PC-3 (cell line): ENCODE data around the gene STK25. TPM values are rescaled to one million over a fixed set of nuclear protein-coding genes. Genes with fewer than 3 reads are reported as not detected.

Source experiments
- ATAC-seq: fragments of 200-7000 bp; cut with Tn5 transposase; 2 replicates; pipeline ENCODE4 v1.9.1; 2020; ENCODE audit warnings: mild to moderate bottlenecking, moderate library complexity
- BruUV-seq: library from RNA; stranded (reverse); fragments of 400-500 nt; replicated peaks from 2 replicates; lab custom pipeline; 2021; lab: Mats Ljungman, UMichigan
- CTCF ChIA-PET: fragments of 300-600 bp; sonication (Branson Sonifier 250); formaldehyde crosslinking; loops from one replicate; lab custom pipeline; 2022; ENCODE audit warnings: antibody characterized with exemption; lab: Charles Lee
- POLR2A ChIA-PET: fragments of 300-600 bp; sonication (Branson Sonifier 250); formaldehyde crosslinking; loops from one replicate; lab custom pipeline; 2022; ENCODE audit warnings: antibody characterized with exemption; ENCODE audit not compliant: unreplicated experiment; lab: Charles Lee
- DNase-seq: peaks from one replicate; pipeline ENCODE4 v3.0.0-alpha.2; 2015
- H2AFZ ChIP-seq: fragments of 300-600 bp; sonication (generic); 2 replicates; pipeline ENCODE4 v1.6.0; 2016; ENCODE audit warnings: antibody characterized with exemption, low read length
- H3F3A ChIP-seq: fragments of 300-600 bp; sonication (generic); one replicate; pipeline ENCODE4 v1.6.0; 2017; ENCODE audit warnings: antibody characterized with exemption, low read length, control low read depth, mild to moderate bottlenecking; ENCODE audit not compliant: unreplicated experiment
- H3K27ac ChIP-seq: fragments of 300-600 bp; sonication (generic); 2 replicates; pipeline ENCODE4 v1.5.1; 2016; ENCODE audit warnings: mild to moderate bottlenecking, low read length
- H3K27me3 ChIP-seq: fragments of 300-600 bp; sonication (generic); 2 replicates; pipeline ENCODE4 v1.6.1; 2016; ENCODE audit warnings: low read length, mixed read lengths
- H3K36me3 ChIP-seq: fragments of 300-600 bp; sonication (generic); 2 replicates; pipeline ENCODE4 v1.6.1; 2016; ENCODE audit warnings: low read depth, mixed run types, low read length, mixed read lengths
- H3K4me1 ChIP-seq: fragments of 300-600 bp; sonication (generic); 2 replicates; pipeline ENCODE4 v1.5.1; 2016; ENCODE audit warnings: low read length; ENCODE audit not compliant: insufficient read depth
- H3K4me2 ChIP-seq: fragments of 300-600 bp; sonication (generic); 2 replicates; pipeline ENCODE4 v1.6.0; 2016; ENCODE audit warnings: low read length
- H3K4me3 ChIP-seq: fragments of 300-600 bp; sonication (generic); 2 replicates; pipeline ENCODE4 v1.5.1; 2016; ENCODE audit warnings: mild to moderate bottlenecking, low read length, mixed read lengths
- H3K79me2 ChIP-seq: fragments of 300-600 bp; sonication (generic); 2 replicates; pipeline ENCODE4 v1.6.1; 2017; ENCODE audit warnings: low read length, mixed read lengths
- H3K9ac ChIP-seq: fragments of 300-600 bp; sonication (generic); 2 replicates; pipeline ENCODE4 v1.6.0; 2016; ENCODE audit warnings: mild to moderate bottlenecking, low read length
- H3K9me2 ChIP-seq: fragments of 300-600 bp; sonication (generic); replicated peaks from 2 replicates; pipeline ENCODE4 v1.6.1; 2016; ENCODE audit warnings: mixed run types, low read length, mixed read lengths
- H3K9me3 ChIP-seq: fragments of 300-600 bp; sonication (generic); 2 replicates; pipeline ENCODE4 v1.6.1; 2016; ENCODE audit warnings: low read length, mixed read lengths
- H4K20me1 ChIP-seq: fragments of 300-600 bp; sonication (generic); 2 replicates; pipeline ENCODE4 v1.6.1; 2016; ENCODE audit warnings: low read length, mixed read lengths
- CTCF ChIP-seq: fragments of 300-600 bp; sonication (generic); conservative IDR thresholded peaks from 2 replicates; pipeline ENCODE4 v1.5.1; 2017; ENCODE audit warnings: antibody characterized with exemption, low read depth, mild to moderate bottlenecking, low read length
- EZH2 ChIP-seq: fragments of 300-600 bp; sonication (generic); IDR thresholded peaks from one replicate; pipeline ENCODE4 v1.6.1; 2017; ENCODE audit warnings: antibody characterized with exemption, mild to moderate bottlenecking, low read length; ENCODE audit not compliant: unreplicated experiment
- EZH2phosphoT487 ChIP-seq: fragments of 300-600 bp; sonication (generic); IDR thresholded peaks from 2 replicates; pipeline ENCODE4 v1.6.1; 2018; ENCODE audit warnings: mild to moderate bottlenecking, antibody characterized with exemption, low read length, borderline replicate concordance
- intact Hi-C: fragments of 100-400 bp; cut with micrococcal nuclease; formaldehyde crosslinking; loops from 2 replicates; pipeline ENCODE4 v1.9.0; 2023
- total RNA-seq: library from RNA; depleted of rRNA; stranded (reverse); fragments of >200 nt; gene quantifications from 2 replicates; pipeline ENCODE4 v1.2.3, GENCODE V29; 2014

STK25 gene
- total RNA-seq, 1 experiment from 2014 or later, result 198 TPM

- no TSS peak for BruUV-seq
- POLR2A ChIA-PET, result no interaction called here
- no peaks in the 10 kb centered on the region for H3K9me3 ChIP-seq
- H3K36me3 ChIP-seq, result no peaks in the 10 kb centered on the region
- H3K4me2 ChIP-seq, result peak overlapping the region; percentile 31
- no peaks in the 10 kb centered on the region for H3K9me2 ChIP-seq
- no peak overlapping the region for H3K9ac ChIP-seq
- no peaks in the 10 kb centered on the region for H4K20me1 ChIP-seq
- intact Hi-C loops, result loop anchor here (5.0 kb wide), 2 partner anchors 48 to 82 kb away; partner anchors contain the start of genes ATG4B, STK25 and THAP4
- H3K27ac ChIP-seq, result no peak overlapping the region
- DNase-seq (peak; percentile 58), ATAC-seq (no peak; the same call in 1 of the 2 replicates)
- H3K4me3 ChIP-seq, result no peak overlapping the region
- H3K27me3 ChIP-seq, result no peaks in the 10 kb centered on the region
- no peaks in the 10 kb centered on the region for H3F3A ChIP-seq
- H2AFZ ChIP-seq, result peak overlapping the region; percentile 50
- no peak for TF ChIP-seq EZH2phosphoT487
- no peak for TF ChIP-seq EZH2
- TF ChIP-seq CTCF, result no peak
- peaks cover 31% of the 10 kb centered on the region for H3K4me1 ChIP-seq
- CTCF ChIA-PET, result no interaction called here
- H3K79me2 ChIP-seq, result peaks cover 14% of the 10 kb centered on the region
Observed at GRCh38 chr2:241555711-241556110, 47.3 kb upstream of the STK25 start.

GRCh38 chr2:241554610-241555322 is 46.4 kb upstream of the STK25 start:
- no peak for ATAC-seq
- H3K4me2 ChIP-seq, result no peak overlapping the region
- H3K4me3 ChIP-seq, result no peak overlapping the region
- no peaks in the 10 kb centered on the region for H3K36me3 ChIP-seq
- H2AFZ ChIP-seq, result no peak overlapping the region
- H3K9ac ChIP-seq, result no peak overlapping the region
- no peaks in the 10 kb centered on the region for H3F3A ChIP-seq
- no peaks in the 10 kb centered on the region for H3K9me2 ChIP-seq
- H4K20me1 ChIP-seq, result no peaks in the 10 kb centered on the region
- H3K9me3 ChIP-seq, result no peaks in the 10 kb centered on the region
- ChIA-PET POLR2A (no interaction called here), CTCF (no interaction called here)
- intact Hi-C loops, result loop anchor here (5.0 kb wide), 2 partner anchors 47 to 83 kb away; partner anchors contain the start of genes ATG4B, STK25 and THAP4
- no TSS peak for BruUV-seq
- H3K4me1 ChIP-seq, result peaks cover 22% of the 10 kb centered on the region
- peaks cover 4% of the 10 kb centered on the region for H3K79me2 ChIP-seq
- no peaks in the 10 kb centered on the region for H3K27me3 ChIP-seq
- no peak overlapping the region for H3K27ac ChIP-seq
- DNase-seq, result no peak
- TF ChIP-seq CTCF (no peak), EZH2phosphoT487 (no peak), EZH2 (no peak)

GRCh38 chr2:241553981-241554380 is 45.6 kb upstream of the STK25 start:
- Histone ChIP-seq H3K4me2 (no peak overlapping the region), H2AFZ (no peak overlapping the region), H3K79me2 (no peaks in the 10 kb centered on the region), H3K27ac (no peak overlapping the region), H4K20me1 (no peaks in the 10 kb centered on the region), H3K9me3 (no peaks in the 10 kb centered on the region), H3K27me3 (no peaks in the 10 kb centered on the region), H3K9me2 (no peaks in the 10 kb centered on the region), H3K4me1 (peaks cover 25% of the 10 kb centered on the region), H3F3A (no peaks in the 10 kb centered on the region), H3K36me3 (no peaks in the 10 kb centered on the region), H3K4me3 (no peak overlapping the region), H3K9ac (no peak overlapping the region)
- CTCF ChIA-PET, result no interaction called here
- TF ChIP-seq EZH2, result no peak
- no peak for TF ChIP-seq CTCF
- TF ChIP-seq EZH2phosphoT487, result no peak
- POLR2A ChIA-PET, result no interaction called here
- ATAC-seq (no peak), DNase-seq (no peak)
- intact Hi-C loops, result no loop called here
- BruUV-seq, result no TSS peak
